Stomach (tissue), 9 donors: ENCODE data around the gene EDC3. TPM values are rescaled to one million over a fixed set of nuclear protein-coding genes. Genes with fewer than 3 reads are reported as not detected.

Source experiments
- DNase-seq, 2 donors: peaks; one replicate each; pipeline versions ENCODE4 v3.0.0 to v3.0.0-alpha.2; 2013 to 2019
- H3K27ac ChIP-seq, 5 donors: fragments of 200-600 bp in 4 of 5; sonication (generic) in 4 of 5; one replicate each; pipeline ENCODE4 v1.5.1; 2013 to 2019; ENCODE audit warnings: mild to moderate bottlenecking in 1 of 5, moderate library complexity in 1 of 5
- H3K27me3 ChIP-seq, 3 donors: fragments of 200-600 bp; sonication (generic); one replicate each; pipeline ENCODE4 v1.5.1; 2017 to 2019; ENCODE audit warnings: mixed run types in 1 of 3
- H3K36me3 ChIP-seq, 4 donors: fragments of 200-600 bp; sonication (generic); 1 replicate in 3 of 4; 2 replicates in 1 of 4; pipeline ENCODE4 v1.5.1; 2016 to 2019
- H3K4me1 ChIP-seq, 4 donors: fragments of 200-600 bp; sonication (generic); one replicate each; pipeline ENCODE4 v1.5.1; 2016 to 2019
- H3K4me3 ChIP-seq, 4 donors: fragments of 200-600 bp; sonication (generic) in 3 of 4; one replicate each; pipeline ENCODE4 v1.5.1; 2016 to 2019; ENCODE audit warnings: mild to moderate bottlenecking in 1 of 4
- H3K9me3 ChIP-seq, 4 donors: fragments of 200-600 bp; sonication (generic); one replicate each; pipeline ENCODE4 v1.5.1; 2016 to 2019
- CTCF ChIP-seq, 7 experiments: fragments of 450-650 bp in 4 of 7; fragments of 200-600 bp in 3 of 7; sonication (generic) in 3 of 7; IDR thresholded peaks; one replicate each; pipeline ENCODE4 v1.5.1; 2016 to 2019; ENCODE audit warnings: antibody characterized with exemption in 7 of 7, control low read depth in 2 of 7, mild to moderate bottlenecking in 1 of 7
- EP300 ChIP-seq: sonication (generic); formaldehyde crosslinking; IDR thresholded peaks from one replicate; pipeline ENCODE4 v1.6.1; 2017; ENCODE audit warnings: antibody characterized with exemption
- POLR2A ChIP-seq, 4 donors: fragments of 450-650 bp; IDR thresholded peaks; one replicate each; pipeline ENCODE4 v1.6.1; 2016; ENCODE audit warnings: antibody characterized with exemption in 4 of 4, control low read depth in 2 of 4, mild to moderate bottlenecking in 1 of 4, moderate library complexity in 1 of 4
- POLR2AphosphoS5 ChIP-seq, 3 donors: sonication (generic); formaldehyde crosslinking; IDR thresholded peaks; one replicate each; pipeline ENCODE4 v1.6.1; 2016; ENCODE audit warnings: antibody characterized with exemption in 3 of 3
- WGBS, 5 donors: extraction: QIAGEN DNeasy Blood & Tissue Kit in 3 of 5; methylation state at CpG; one replicate each; pipeline versions ENCODE4 v1.1.5 to v1.1.7; 2013 to 2018; 5-methylcytosine and 5-hydroxymethylcytosine counted together
- intact Hi-C: fragments of 100-400 bp; cut with DNase I; formaldehyde crosslinking; loops from one replicate; pipeline ENCODE4 v1.15.1; 2023; ENCODE audit warnings: low total_unique reads
- polyA plus RNA-seq, 3 donors: library from polyadenylated mRNA; stranded (reverse); fragments of 200-250 nt; gene quantifications; one replicate each; pipeline ENCODE4 v1.2.3, GENCODE V29; 2013
- total RNA-seq, 5 donors: library from RNA; depleted of rRNA; stranded (reverse); fragments of >200 nt; gene quantifications; one replicate each; pipeline versions ENCODE4 v1.1.0 to v1.2.3, GENCODE V29; 2014 to 2016
- donor health status: healthy with polysubstance abuse.
- donor health status: Bipolar disorder and iron deficiency.
- donor health status: healthy.

The EDC3 gene
- total and polyA plus RNA-seq, 8 donors = 8.8 to 42.6 (median 14.6) TPM

- Histone ChIP-seq H3K27me3 (no peaks in the 10 kb centered on the region), H3K4me1 (peaks cover 11 to 36% (median 32%) of the 10 kb centered on the region in 4 donors), H3K9me3 (no peaks in the 10 kb centered on the region), H3K27ac (peak overlapping the region in 1 of 5 donors; percentile 89), H3K36me3 (no peaks in the 10 kb centered on the region), H3K4me3 (peak overlapping the region; percentile 64 to 96 (median 84))
- DNase-seq = no peak
- no peak for TF ChIP-seq POLR2AphosphoS5 (IDR thresholded peaks at IDR 0.05)
- no peak for TF ChIP-seq CTCF (IDR thresholded peaks at IDR 0.05)
- TF ChIP-seq POLR2A (IDR thresholded peaks at IDR 0.05) = no peak
- TF ChIP-seq EP300 = no peak
- intact Hi-C loops = no loop called here
- 33 to 61% (median 56%) methylated on average over 2 of the region's 2 CpGs for WGBS, 5 donors
These were observed 984 bp upstream of the EDC3 start for GRCh38 chr15:74696808-74697207.

GRCh38 chr15:74696398-74696729, 540 bp upstream of the EDC3 start:
- no peaks in the 10 kb centered on the region for H3K36me3 ChIP-seq
- TF ChIP-seq CTCF (IDR thresholded peaks at IDR 0.05) = no peak
- TF ChIP-seq EP300 = no peak
- no peak for TF ChIP-seq POLR2AphosphoS5 (IDR thresholded peaks at IDR 0.05)
- TF ChIP-seq POLR2A (IDR thresholded peaks at IDR 0.05) = no peak
- 2 to 6% (median 4%) methylated on average over 10 of the region's 10 CpGs for WGBS, 5 donors
- H3K27me3 ChIP-seq = no peaks in the 10 kb centered on the region
- intact Hi-C loops = no loop called here
- no peaks in the 10 kb centered on the region for H3K9me3 ChIP-seq
- H3K27ac ChIP-seq = peak overlapping the region in 4 of 5 donors; percentile 77 to 89 (median 86)
- peak overlapping the region; percentile 64 to 96 (median 84) for H3K4me3 ChIP-seq
- DNase-seq = no peak
- peaks cover 11 to 36% (median 32%) of the 10 kb centered on the region in 4 donors for H3K4me1 ChIP-seq

- TF ChIP-seq POLR2AphosphoS5 (IDR thresholded peaks at IDR 0.05) (no peak), CTCF (IDR thresholded peaks at IDR 0.05) (no peak), POLR2A (IDR thresholded peaks at IDR 0.05) (no peak), EP300 (no peak)
- WGBS, 5 donors = 68 to 100% (median 88%) methylated on average over 1 of the region's 1 CpG
- Histone ChIP-seq H3K9me3 (no peaks in the 10 kb centered on the region), H3K27me3 (no peaks in the 10 kb centered on the region), H3K4me3 (no peak overlapping the region), H3K4me1 (peaks cover 11 to 36% (median 32%) of the 10 kb centered on the region in 4 donors), H3K36me3 (peaks cover 0 to 7% (median 2%) of the 10 kb centered on the region in 4 donors), H3K27ac (no peak overlapping the region)
- intact Hi-C loops = no loop called here
- DNase-seq = no peak
These were observed 3.5 kb downstream of the EDC3 start for GRCh38 chr15:74692327-74692726.

- H3K9me3 ChIP-seq = peaks cover 0 to 5% (median 0%) of the 10 kb centered on the region in 4 donors
- no peak for DNase-seq
- H3K27me3 ChIP-seq = no peaks in the 10 kb centered on the region
- WGBS, 5 donors = 91 to 100% (median 100%) methylated on average over 1 of the region's 1 CpG
- peaks cover 0 to 2% (median 0%) of the 10 kb centered on the region in 4 donors for H3K4me1 ChIP-seq
- no peak overlapping the region for H3K27ac ChIP-seq
- no peak for TF ChIP-seq CTCF (IDR thresholded peaks at IDR 0.05)
- no peak for TF ChIP-seq POLR2AphosphoS5 (IDR thresholded peaks at IDR 0.05)
- no peak for TF ChIP-seq POLR2A (IDR thresholded peaks at IDR 0.05)
- no peak for TF ChIP-seq EP300
- H3K36me3 ChIP-seq = peaks cover 0 to 36% (median 26%) of the 10 kb centered on the region in 4 donors
- no peak overlapping the region for H3K4me3 ChIP-seq
- intact Hi-C loops = no loop called here
These were observed 12.1 kb downstream of the EDC3 start for GRCh38 chr15:74683758-74684157.
